ENCODE measurements around the gene GPSM1. TPM values are rescaled to one million over a fixed set of nuclear protein-coding genes. Genes with fewer than 3 reads are reported as not detected.

The GPSM1 gene
- polyA plus RNA-seq, 1 of the 3 experiments (the other 2 are of a cell fraction) = 26.7 TPM

GRCh38 chr9:136312009-136312375, 15.3 kb upstream of the GPSM1 start:
- H3K9ac ChIP-seq = no peak overlapping the region
- peaks cover 4% of the 10 kb centered on the region; the same call in 1 of the 2 replicates for H3K9me3 ChIP-seq
- no peak overlapping the region for H3K4me3 ChIP-seq (ENCODE audit: low read depth in 2 of 2, low read length in 1 of 2)
- H3K9me2 ChIP-seq = no peaks in the 10 kb centered on the region
- no peaks in the 10 kb centered on the region for H3K36me3 ChIP-seq (replicated peaks in 1 of 2; ENCODE audit: control insufficient read depth in 1 of 2, insufficient read depth in 2 of 2, low read length in 1 of 2)
- H3F3A ChIP-seq (replicated peaks; ENCODE audit: insufficient read depth) = peaks cover 5% of the 10 kb centered on the region
- 20% methylated on average over 2 of the region's 10 CpGs for WGBS (ENCODE audit: low lambda C conversion rate)
- no peaks in the 10 kb centered on the region for H3K79me2 ChIP-seq (ENCODE audit: insufficient read depth)
- TF ChIP-seq FOXM1 (IDR thresholded peaks at IDR 0.05; ENCODE audit: low read depth) (no peak), RCOR1 (IDR thresholded peaks at IDR 0.05; ENCODE audit: low read length) (no peak), EP300 (IDR thresholded peaks at IDR 0.05; ENCODE audit: borderline replicate concordance in 1 of 2, low read depth in 1 of 2, low read length in 1 of 2) (no peak), RAD21 (IDR thresholded peaks at IDR 0.05; ENCODE audit: low read length) (no peak), TEAD4 (IDR thresholded peaks at IDR 0.05; ENCODE audit: borderline replicate concordance, insufficient read depth) (no peak), MXI1 (IDR thresholded peaks at IDR 0.05; ENCODE audit: low read depth, low read length) (no peak), CTCF (IDR thresholded peaks at IDR 0.05) (no peak), FOXJ3 (CRISPR knock-in tag; IDR thresholded peaks at IDR 0.05) (no peak), SMC3 (IDR thresholded peaks at IDR 0.05; ENCODE audit: low read depth, low read length) (no peak), NFIC (IDR thresholded peaks at IDR 0.05; ENCODE audit: borderline replicate concordance) (no peak), SIN3A (IDR thresholded peaks at IDR 0.05; ENCODE audit: borderline replicate concordance, low read depth, low read length) (no peak), MEF2A (IDR thresholded peaks at IDR 0.05; ENCODE audit: borderline replicate concordance, low read depth) (no peak), GABPA (IDR thresholded peaks at IDR 0.05; ENCODE audit: low read depth) (no peak), NRF1 (IDR thresholded peaks at IDR 0.05; ENCODE audit: low read depth, low read length) (no peak), EZH2phosphoT487 (IDR thresholded peaks at IDR 0.05; ENCODE audit: borderline replicate concordance, low read depth) (no peak), TAF1 (IDR thresholded peaks at IDR 0.05; ENCODE audit: borderline replicate concordance, low read depth, low read length) (no peak)
- TF ChIP-seq, protein P1, sequence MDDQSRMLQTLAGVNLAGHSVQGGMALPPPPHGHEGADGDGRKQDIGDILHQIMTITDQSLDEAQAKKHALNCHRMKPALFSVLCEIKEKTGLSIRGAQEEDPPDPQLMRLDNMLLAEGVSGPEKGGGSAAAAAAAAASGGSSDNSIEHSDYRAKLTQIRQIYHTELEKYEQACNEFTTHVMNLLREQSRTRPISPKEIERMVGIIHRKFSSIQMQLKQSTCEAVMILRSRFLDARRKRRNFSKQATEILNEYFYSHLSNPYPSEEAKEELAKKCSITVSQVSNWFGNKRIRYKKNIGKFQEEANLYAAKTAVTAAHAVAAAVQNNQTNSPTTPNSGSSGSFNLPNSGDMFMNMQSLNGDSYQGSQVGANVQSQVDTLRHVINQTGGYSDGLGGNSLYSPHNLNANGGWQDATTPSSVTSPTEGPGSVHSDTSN (IDR thresholded peaks at IDR 0.05) = no peak
- TF ChIP-seq, protein P2, sequence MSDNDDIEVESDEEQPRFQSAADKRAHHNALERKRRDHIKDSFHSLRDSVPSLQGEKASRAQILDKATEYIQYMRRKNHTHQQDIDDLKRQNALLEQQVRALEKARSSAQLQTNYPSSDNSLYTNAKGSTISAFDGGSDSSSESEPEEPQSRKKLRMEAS (IDR thresholded peaks at IDR 0.05; ENCODE audit: low read depth) = no peak
- TF ChIP-seq, protein P3, sequence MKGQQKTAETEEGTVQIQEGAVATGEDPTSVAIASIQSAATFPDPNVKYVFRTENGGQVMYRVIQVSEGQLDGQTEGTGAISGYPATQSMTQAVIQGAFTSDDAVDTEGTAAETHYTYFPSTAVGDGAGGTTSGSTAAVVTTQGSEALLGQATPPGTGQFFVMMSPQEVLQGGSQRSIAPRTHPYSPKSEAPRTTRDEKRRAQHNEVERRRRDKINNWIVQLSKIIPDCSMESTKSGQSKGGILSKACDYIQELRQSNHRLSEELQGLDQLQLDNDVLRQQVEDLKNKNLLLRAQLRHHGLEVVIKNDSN (IDR thresholded peaks at IDR 0.05; ENCODE audit: borderline replicate concordance, low read depth) = no peak
- TF ChIP-seq, protein P4, sequence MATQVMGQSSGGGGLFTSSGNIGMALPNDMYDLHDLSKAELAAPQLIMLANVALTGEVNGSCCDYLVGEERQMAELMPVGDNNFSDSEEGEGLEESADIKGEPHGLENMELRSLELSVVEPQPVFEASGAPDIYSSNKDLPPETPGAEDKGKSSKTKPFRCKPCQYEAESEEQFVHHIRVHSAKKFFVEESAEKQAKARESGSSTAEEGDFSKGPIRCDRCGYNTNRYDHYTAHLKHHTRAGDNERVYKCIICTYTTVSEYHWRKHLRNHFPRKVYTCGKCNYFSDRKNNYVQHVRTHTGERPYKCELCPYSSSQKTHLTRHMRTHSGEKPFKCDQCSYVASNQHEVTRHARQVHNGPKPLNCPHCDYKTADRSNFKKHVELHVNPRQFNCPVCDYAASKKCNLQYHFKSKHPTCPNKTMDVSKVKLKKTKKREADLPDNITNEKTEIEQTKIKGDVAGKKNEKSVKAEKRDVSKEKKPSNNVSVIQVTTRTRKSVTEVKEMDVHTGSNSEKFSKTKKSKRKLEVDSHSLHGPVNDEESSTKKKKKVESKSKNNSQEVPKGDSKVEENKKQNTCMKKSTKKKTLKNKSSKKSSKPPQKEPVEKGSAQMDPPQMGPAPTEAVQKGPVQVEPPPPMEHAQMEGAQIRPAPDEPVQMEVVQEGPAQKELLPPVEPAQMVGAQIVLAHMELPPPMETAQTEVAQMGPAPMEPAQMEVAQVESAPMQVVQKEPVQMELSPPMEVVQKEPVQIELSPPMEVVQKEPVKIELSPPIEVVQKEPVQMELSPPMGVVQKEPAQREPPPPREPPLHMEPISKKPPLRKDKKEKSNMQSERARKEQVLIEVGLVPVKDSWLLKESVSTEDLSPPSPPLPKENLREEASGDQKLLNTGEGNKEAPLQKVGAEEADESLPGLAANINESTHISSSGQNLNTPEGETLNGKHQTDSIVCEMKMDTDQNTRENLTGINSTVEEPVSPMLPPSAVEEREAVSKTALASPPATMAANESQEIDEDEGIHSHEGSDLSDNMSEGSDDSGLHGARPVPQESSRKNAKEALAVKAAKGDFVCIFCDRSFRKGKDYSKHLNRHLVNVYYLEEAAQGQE (IDR thresholded peaks at IDR 0.05; ENCODE audit: low read depth, low read length) = no peak
- ChIA-PET CTCF (interaction anchor here (0.6 to 4.9 kb wide), 20 partner anchors 9 to 319 kb away, joined by 3 to 91 read pairs (median 6); partner anchors contain the start of genes CARD9, DNLZ and SNAPC4), POLR2A (interaction anchor here (0.9 kb wide), 1 partner anchor 51 kb away, joined by 4 read pairs; the partner anchor contains the start of gene DNLZ)
- H3K27me3 ChIP-seq (ENCODE audit: insufficient read depth) = no peaks in the 10 kb centered on the region
- no peak for DNase-seq
- H4K20me1 ChIP-seq (ENCODE audit: insufficient read depth) = no peaks in the 10 kb centered on the region
- no peak overlapping the region for H2AFZ ChIP-seq (ENCODE audit: low read depth)
- no peaks in the 10 kb centered on the region; a peak in 1 of 4 replicates for H3K4me1 ChIP-seq (ENCODE audit: control insufficient read depth in 1 of 2, insufficient read depth in 2 of 2, low read depth in 1 of 2, low read length in 1 of 2)
- no peak overlapping the region for H3K4me2 ChIP-seq
- H3K27ac ChIP-seq (ENCODE audit: low read depth in 2 of 2, low read length in 1 of 2) = no peak overlapping the region

All from SK-N-SH (cell line).